Stimulated activated CD8-positive, alpha-beta memory T cell treated with anti-CD3 and anti-CD28 coated beads, Interleukin-7, amount 100 ng/mL, for 4 hours (primary cell): ENCODE results near the gene OR7A5.
"Not testable (repeated sequence)": the region's sequence is repeated elsewhere in the genome, so short reads cannot be mapped to it uniquely, and the experiment has no call there.

Experiments used
- DNase-seq, 2 donors: peaks; one replicate each; pipeline ENCODE4 v3.0.0-alpha.2; 2020; ENCODE audit warnings: low read depth in 2 of 2

The OR7A5 gene

DNA sequence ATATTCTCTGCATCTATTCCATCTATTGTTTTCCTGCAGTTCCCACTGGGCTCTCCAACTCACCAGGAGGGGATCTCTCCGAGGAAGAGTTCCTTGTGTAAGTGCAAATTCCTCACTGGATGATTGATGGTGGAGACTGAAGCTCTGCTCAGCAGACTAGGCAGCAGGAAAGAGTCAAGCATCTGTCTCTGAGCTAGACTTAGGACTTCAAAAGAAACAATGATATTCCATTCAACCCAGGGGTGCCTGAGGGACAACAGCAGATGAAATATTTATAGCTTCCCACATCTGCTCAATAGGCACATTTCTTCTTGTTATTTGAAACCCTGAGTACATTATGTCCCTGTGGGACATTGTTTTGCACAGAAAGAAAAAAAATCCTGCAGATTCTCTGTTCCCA lies at the start of gene OR7A5, which contains the start of gene OR7C1:
Gene OR7A5 (minus strand): TSS at position 175 of the 400 bp plus-strand sequence. CDS start 6,944 bp downstream, outside the sequence.
Gene OR7C1 (minus strand): TSS at position 175 of the 400 bp plus-strand sequence. CDS start 35,049 bp downstream, outside the sequence.
- DNase-seq: no peak

DNA sequence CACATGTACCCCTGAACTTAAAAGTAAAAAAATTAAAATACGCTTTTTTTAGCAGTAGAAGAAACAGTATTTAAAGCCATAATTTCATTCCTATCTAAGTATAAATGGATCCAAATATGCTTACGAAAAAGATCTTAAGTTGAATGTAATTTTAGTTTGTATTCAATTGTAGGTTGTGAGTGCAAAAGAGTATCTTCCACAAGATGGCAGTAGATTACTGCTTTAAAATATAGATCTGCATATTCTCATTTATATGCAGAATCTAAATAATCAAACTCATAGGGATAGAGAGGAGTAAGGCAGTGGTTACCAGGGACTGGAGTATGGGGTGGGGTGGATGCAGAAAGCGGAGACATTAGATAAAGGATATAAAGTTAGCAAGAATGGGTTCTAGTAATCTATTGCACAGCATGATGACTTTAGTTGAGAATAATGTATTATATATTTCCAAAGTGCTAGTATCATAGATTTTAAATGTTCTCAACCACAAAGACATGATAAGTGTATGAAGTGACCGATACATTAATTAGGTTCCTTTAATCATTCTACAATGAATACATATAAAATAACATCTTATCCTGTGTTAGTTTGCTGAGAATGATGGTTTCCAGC lies 36.7 kb upstream of the OR7A5 start:
- no peak for DNase-seq

DNA sequence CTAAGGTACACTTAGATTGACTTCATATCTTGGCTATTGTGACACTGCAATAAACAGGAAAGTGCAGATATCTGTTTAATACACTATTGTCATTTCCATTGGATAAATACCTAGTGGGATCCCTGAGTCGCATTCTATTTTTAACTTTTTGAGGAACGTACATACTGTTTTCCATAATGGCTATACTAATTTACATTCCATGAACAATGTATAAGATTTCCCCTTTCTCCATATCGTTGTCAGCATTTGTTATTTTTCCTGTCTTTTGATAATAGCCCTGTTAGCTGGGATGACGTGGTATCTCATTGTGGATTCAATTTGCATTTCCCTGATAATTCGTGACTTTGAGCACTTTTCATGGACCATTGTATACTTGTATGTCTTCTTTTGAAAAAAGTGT lies 33.5 kb upstream of the OR7A5 start:
- DNase-seq: no peak

DNA sequence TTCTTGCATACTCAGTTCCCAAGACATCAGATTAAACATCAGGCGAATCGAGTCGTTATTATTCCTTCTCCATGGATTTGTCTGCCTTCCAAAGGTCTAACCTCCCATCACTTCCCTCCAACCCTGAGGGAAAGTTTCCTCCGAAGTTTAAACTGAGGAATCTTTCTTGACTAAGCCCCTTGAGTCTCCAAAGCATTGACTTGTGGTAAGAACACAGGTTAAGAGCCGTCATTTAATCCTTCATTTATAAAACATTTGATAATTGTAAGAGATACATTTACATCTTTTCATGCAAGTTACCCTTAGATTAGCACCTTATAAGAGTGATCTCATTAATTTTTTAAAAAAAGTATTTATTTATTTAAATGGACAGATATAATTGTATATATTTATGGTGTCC lies 13.8 kb upstream of the OR7A5 start, which contains the start of gene OR7A10:
Gene OR7A10 (minus strand): TSS at position 101 of the 400 bp plus-strand sequence. CDS start 7,045 bp downstream, outside the sequence.
- no peak for DNase-seq

DNA sequence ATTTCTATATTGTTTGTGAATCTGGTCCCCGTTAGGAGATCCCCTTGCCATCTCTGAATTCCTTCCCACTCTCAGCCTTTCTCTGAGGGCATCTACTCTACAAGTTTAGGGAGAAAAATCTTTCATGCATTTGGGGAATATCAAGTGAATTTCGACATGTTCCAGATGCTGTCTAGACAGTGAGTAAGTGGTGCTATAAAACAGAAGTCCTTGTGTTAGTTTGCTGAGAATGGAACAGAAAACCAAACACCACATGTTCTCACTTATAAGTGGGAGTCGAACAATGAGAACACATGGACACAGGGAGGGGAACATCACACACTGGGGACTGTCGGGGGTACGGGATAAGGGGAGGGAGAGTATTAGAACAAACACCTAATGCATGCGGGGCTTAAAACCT lies 8.6 kb upstream of the OR7A5 start:
- no peak for DNase-seq

DNA sequence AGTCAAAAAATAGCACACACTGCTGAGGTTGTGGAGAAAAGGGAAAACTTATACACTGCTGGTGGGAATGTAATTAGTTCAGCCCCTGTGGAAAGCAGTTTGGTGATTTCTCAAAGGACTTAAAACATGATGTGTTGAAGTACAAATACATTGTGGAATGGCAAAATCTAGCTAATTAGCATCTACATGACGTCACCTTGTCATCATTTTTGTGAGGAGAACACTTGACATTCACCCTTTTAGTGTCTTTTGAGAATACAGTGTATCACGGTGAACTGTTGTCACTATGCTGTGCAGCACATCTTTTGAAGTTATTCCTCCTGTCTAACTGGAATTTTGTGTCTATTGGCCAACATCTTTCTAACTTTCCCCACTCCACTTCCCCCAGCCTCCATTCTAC lies 8.2 kb upstream of the OR7A5 start:
- no peak for DNase-seq

DNA sequence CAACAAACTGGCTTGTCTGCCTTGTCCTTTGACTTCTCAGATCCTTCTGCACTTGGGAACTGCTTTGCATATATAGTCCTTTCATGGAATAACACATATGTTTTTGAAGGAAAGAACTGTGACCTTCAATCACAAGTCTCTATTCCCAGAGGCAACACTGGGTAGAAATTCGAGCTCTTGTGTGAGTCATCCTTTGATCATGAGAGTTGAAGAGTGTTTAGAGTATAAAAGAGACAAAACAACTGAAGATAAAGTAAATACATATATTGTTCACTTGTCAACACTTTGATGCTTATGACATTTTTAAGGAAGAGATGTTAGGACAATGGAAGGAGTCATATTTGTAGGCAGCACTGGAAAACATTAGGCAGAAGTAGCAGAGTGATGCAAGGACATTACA lies 5.2 kb upstream of the OR7A5 start:
- no peak for DNase-seq

DNA sequence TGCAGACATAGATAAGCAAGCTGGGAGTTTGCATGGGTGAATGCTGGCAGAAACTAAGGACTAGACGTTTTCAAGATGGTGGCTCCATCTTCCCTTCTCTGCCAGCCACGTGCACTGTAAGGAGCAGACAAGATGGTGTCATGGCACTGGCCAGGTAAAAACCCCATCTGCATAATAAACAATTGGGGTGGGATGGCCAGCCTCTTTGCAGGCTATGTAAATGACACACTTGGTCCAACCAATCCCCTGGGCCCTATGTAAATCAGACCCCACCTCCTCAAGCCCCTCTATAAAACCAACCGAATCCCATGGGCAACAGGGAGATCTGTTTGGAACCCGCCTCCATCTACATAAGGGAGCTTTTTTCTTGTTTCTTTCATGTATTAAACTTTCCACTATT lies 2.4 kb upstream of the OR7A5 start:
- DNase-seq: no peak

DNA sequence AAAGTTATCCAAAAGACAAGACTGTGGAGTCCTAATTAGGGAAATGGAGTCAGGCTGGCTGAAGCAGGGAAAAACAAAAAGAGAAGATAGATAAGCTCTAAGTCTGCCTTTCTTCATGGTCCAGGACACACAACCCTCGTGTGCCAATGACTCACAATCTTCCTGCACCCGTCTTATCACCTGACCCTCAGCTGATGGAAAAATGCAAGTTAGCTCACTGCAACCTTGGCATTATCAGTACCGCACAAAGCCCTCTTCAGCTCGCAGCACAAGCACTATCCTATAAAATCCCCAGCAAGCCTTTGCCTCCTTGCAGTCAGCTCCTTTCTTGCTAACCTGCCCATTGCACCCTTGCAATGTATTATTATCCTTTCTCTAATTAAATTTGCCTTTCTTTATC lies 4.3 kb downstream of the OR7A5 start:
- no peak for DNase-seq

DNA sequence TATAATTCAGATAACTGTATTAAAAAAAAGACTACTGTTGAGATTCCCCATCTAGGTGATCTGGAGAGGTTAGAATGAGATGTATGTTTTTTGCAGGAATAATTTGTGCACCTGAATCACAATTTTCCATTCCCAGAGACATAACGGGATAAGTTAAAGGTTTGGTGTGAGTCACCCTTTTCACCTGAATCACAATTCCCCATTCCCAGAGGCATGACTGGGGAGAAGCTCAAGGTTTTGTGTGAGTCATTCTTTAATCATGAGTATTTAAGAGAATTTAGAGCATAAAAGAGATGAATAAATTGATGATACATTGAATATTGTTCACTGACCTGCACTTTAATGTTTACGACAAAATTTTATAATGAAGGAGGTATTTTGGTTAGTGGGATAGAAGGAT lies 9.0 kb downstream of the OR7A5 start:
- DNase-seq: no peak

DNA sequence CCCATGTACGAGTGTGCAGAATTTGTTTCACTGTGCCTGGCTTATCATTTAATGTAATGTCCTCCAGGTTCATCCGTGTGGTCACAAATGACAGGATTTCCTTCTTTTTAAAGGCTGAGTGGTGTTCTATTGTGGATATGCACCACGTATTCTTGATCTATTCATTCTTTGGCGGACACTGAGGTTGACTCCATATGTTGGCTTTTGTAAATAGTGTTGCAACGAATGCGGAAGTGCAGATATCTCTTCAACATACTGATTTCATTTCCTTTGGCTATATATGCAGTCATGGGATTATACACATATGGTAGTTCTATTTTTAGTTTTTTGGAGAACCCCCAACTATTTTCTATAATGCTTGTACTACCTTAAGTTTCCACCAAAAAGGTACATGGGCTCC lies 13.0 kb downstream of the OR7A5 start:
- DNase-seq: no peak

DNA sequence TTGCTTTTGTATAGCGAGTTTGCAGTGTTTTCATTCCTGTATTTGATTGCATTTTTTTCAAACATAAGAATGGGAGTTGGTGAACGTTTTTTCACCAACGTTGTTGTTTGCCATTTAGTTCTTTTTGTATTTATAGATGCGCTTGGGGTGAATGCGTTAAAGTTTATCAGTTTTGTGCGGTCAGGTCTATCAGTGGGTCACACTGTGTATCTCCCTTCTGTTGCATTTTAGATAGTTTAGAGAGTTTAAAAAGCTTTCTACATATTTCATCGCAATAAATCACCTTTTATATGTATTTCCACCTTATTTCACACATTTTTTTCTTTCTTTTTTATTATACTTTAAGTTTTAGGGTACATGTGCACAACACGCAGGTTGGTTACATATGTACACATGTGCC lies 16.4 kb downstream of the OR7A5 start:
- DNase-seq: no peak

DNA sequence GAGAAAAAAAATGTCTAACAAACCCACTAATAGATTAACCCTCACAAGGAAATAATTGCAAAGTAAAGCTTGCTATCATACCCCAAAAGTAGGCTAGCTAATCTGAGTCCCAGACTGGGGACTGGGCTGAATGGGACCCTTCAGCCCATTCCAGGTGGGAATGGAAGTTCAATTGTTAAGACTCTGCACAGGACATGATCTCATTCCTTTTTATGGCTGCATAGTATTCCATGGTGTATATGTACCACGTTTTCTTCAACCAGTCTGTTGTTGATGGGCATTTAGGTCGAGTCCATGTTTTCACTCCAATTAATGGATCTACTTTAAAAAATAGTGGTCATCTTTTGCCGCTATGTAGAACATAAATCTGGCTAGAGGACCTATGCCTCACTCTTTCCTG lies 17.9 kb downstream of the OR7A5 start:
- DNase-seq: no peak

DNA sequence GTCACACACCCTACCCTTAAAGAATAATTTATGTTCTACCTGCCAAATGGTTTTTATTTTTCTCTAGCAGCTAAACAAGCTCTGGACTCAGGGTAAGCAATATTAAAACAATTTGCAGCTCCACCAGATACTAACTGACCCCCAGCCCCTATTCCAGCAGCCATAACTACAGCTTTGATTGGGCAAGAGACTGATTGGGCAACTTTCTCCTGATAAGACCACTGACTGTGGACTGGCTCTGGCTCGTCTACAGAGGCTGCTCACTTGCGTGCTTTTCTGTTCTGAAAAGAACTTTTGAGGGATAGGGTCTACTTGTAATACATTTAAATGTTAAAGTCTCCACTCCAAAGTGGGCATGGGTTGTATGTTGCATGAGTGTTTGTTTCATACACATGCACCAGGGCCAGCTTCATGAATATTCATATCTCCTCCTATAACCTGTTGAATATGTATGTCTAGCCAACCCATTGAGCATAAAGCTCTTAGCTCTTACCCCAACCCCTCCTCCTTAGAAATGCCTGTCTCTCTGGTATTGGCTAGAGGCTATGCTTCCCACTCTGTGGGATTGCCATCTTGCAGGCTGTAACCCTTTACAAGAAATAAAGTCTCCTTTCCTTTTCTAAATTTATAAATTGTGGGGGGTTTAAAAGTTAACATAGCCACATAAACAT lies 19.9 kb downstream of the OR7A5 start:
- DNase-seq: no peak

DNA sequence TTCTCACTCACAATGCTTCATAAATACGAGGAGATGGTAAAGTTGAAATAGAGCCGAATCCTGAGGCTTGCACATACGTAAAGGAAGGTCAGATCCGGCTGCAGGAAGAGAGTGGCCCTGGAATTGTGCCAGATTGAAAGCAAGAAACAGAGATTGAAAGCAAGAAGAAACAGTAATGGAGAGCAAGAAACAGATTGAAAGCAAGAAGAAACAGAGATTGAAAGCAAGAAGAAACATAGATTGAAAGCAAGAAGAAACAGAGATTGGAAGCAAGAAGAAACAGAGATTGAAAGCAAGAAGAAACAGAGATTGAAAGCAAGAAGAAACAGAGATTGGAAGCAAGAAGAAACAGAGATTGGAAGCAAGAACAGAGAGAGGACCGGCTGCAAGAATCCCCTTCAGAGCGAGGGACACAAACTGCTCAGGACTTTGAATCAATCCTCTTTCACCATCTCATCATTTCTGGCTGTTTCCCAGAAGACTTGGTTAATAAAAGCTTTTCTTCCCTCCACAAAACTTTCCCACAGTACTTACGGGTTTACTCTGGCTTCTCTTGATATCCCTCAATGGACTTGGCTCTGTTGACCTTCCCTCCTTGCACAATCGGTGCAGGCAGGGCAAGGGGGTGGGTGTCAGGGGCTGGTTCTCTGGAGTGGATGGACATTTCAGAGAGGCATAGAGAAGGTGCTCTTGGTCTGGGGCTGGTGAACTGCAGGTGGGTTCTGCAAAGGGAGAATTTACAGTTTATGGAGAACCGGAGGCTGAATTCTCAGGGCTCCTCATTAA lies 25.5 kb downstream of the OR7A5 start:
- no peak for DNase-seq

DNA sequence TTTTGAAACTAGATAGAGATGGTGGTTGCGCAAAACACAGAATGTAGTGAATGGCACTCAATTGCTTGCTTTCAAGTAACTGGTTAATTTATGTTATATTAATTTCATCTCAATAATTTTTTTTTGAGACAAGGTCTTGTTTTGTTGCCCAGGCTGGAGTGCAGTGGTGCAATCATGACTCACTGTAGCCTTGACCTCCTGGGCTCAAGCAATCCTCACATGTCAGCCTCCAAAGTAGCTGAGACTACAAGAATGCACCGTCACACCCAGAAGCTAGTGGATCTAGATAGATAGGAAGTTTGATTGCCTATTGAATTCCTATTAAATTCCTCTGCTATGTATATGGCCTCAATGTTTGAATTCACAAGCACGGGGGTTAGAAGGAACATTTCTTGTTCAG lies 30.2 kb downstream of the OR7A5 start:
- no peak for DNase-seq

DNA sequence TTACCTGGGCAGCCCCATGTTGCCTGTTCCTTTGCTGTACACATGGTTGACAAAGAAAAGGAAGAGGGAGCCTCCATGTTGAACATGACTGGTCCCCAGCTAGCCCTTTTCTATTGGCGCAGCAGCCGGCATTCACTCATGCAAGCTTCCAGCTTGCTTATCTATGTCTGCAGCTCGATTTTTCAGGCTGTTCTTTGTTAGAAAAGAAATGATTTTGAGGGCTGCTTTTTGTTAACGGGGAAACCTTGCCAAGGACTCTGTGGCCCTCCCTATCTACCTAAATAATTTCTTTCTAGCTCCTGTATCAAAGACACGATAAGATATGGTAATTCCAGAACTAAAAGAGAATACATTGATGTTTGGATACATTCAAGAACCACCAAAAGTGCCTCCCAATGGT lies 36.2 kb downstream of the OR7A5 start:
- no peak for DNase-seq

DNA sequence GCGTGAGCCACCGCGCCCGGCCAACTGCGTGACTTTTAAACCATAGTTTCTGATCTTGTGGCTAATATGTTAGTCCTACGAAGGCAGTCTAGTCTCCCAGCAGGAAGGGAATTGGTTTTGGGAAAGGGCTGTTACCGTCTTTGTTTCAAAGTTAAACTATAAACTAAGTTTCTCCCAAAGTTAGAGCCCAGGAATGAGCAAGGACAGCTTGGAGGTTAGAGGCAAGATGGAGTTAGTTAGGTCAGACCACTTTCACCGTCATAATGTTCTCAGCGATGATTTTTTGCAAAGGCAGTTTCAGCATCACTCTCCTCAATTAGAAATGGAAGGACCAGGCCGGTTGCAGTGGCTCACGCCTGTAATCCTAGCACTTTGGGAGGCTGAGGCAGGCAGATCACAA lies 39.0 kb downstream of the OR7A5 start:
- no peak for DNase-seq

DNA sequence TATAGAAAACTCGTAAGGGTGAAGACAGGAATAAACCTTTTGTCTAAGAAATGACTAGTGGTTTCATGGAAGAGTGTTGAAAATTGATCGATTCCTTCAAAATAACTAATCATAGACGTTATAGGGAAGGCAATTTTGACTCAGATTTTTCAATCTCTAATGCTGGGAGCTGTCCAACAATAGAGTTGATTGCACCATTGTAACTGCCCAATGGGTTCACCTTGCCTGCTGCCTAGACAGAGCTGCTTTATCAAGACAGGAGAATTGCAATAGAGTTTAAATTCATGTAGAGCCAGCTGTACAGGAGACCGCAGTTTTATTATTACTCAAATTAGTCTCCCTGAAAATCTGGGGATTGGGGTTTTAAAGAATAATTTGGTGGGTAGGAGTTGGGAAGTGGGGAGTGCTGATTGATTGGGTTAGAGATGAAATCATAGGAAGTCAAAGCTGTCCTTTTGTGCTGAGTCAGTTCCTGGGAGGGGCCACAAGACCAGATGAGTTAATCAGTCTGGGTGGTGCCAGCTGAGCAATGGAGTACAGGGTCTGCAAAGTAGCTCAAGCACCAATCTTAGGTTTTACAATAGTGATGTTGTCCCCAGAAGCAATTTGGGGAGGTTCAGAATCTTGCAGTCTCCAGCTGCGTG lies 39.8 kb downstream of the OR7A5 start:
- DNase-seq: no peak

DNA sequence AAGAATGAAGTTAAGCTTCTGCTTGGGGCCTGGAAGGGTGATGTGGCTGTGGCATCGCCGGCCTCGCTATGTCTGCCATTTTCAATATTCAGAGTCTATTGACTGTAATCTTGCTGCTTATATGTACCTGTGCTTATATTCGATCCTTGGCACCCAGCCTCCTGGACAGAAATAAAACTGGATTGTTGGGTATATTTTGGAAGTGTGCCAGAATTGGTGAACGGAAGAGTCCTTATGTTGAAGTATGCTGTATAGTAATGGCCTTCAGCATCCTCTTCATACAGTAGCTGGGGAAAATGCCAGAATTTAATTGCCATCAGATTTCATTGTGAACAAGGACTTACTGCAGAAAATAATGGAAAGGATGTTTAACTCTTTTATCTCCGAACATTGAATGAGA lies 42.7 kb downstream of the OR7A5 start:
- not testable (repeated sequence) for DNase-seq

DNA sequence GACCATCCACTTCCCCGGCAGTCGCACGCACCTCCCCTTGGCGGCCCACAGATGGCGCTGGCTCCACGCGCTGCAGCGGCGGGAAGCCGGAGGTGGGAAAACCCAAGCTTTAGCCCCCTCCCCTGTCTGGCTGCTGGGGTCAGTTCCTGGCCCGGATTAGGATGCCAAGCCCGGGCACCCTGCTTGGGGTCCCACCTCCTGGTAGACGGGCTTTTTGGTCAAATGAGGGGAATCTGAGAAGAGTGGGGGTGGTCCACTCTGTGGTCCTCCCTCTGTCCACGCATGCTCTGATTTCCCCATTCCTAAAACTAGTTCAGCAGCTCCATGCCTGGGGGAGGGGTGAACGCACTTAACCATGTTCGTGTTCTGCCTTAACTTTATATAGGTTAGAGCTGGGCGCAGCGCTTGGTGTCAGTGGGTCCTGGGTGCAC lies 48.5 kb downstream of the OR7A5 start:
- no peak for DNase-seq

DNA sequence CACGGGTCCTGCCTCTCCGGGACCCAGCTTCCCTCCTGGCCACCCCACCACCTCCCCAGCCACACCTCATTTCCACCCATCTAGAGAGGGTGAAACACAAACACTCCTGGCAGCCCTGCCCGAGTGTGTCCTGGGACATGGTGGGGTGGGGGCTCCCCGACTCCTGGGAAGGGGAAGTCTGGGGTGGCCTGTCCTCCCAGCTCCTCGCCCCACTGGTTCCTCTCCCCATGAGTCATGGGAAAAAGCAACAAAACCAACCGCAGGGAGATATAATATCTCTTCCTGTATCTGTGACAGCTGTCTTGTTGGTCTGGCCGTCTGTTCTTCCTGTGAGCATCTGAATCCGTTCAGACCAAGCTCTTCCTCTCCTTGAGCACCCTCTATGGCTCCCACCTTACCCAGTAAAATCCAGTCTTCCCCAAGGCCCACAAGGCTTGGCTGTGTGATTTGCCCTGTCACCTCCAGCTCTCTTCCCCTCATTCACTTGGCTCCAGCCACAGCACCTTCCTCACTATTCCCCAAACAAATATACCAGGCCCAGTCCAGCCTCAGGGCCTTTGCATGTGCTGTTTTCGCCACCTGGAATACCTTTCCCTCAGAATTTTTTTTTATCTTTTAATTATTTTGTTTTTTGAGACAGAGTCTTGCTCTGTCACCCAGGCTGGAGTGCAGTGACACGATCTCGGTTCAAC lies 49.7 kb downstream of the OR7A5 start:
- DNase-seq: not testable (repeated sequence)
